Mucosa of descending colon (tissue), 3 donors: ENCODE measurements around the gene MYH1. TPM values are rescaled to one million over a fixed set of nuclear protein-coding genes. Genes with fewer than 3 reads are reported as not detected.

Source experiments
- ATAC-seq: fragments of 200-7000 bp; cut with Tn5 transposase; one replicate; pipeline ENCODE4 v1.9.1; 2020; ENCODE audit warnings: mild to moderate bottlenecking, moderate library complexity
- DNase-seq, 3 donors: peaks; one replicate each; pipeline ENCODE4 v3.0.0-alpha.2; 2020
- H3K36me3 ChIP-seq: fragments of 200-600 bp; one replicate; pipeline ENCODE4 v1.8.0; 2021; ENCODE audit warnings: low read depth, mild to moderate bottlenecking
- H3K4me1 ChIP-seq: fragments of 200-600 bp; one replicate; pipeline ENCODE4 v1.8.0; 2021; ENCODE audit warnings: low read depth, mild to moderate bottlenecking
- H3K4me3 ChIP-seq: fragments of 200-600 bp; one replicate; pipeline ENCODE4 v1.8.0; 2021; ENCODE audit warnings: mild to moderate bottlenecking
- H3K9me3 ChIP-seq: fragments of 200-600 bp; one replicate; pipeline ENCODE4 v1.8.0; 2021; ENCODE audit warnings: mild to moderate bottlenecking
- CTCF ChIP-seq: fragments of 200-600 bp; IDR thresholded peaks from one replicate; pipeline ENCODE4 v1.8.0; 2022; ENCODE audit warnings: antibody characterized with exemption, mild to moderate bottlenecking
- intact Hi-C, 2 donors: fragments of 100-400 bp; cut with DNase I in 1 of 2; cut with micrococcal nuclease in 1 of 2; formaldehyde crosslinking; loops; one replicate each; pipeline versions ENCODE4 v1.11.0 to v1.11.1; 2022; cut with DNase I, micrococcal nuclease
- total RNA-seq, 3 donors: library from RNA; stranded (reverse); fragmentation: NEBNext Ultra II Directional in 2 of 3; extraction: Animal tissue kit (Norgen Biotek cat#: 25700) in 2 of 3; gene quantifications; one replicate each; pipeline versions ENCODE4 v1.2.1 to v1.2.4, GENCODE V29; 2021 to 2023
- donor health status: DM: no; HTN: no; CAD: no; lungs with moderate emphysema.
- donor health status: DM: no; HTN: no; CAD: no.
- donor health status: DM: no; HTN: yes; CAD: no.

The MYH1 gene
- total RNA-seq, 3 donors from 2014 or later: 0.06 to 0.10 TPM; not detected in 1

- Histone ChIP-seq H3K9me3 (no peaks in the 10 kb centered on the region), H3K4me3 (no peak overlapping the region), H3K36me3 (no peaks in the 10 kb centered on the region), H3K4me1 (no peaks in the 10 kb centered on the region)
- no peak for TF ChIP-seq CTCF
- no peak for ATAC-seq
- intact Hi-C loops: no loop called here
- DNase-seq: no peak
These were observed 4.9 kb downstream of the MYH1 start for GRCh38 chr17:10513299-10514067.

GRCh38 chr17:10512856-10513255 is 5.5 kb downstream of the MYH1 start:
- intact Hi-C loops: no loop called here
- H3K9me3 ChIP-seq: no peaks in the 10 kb centered on the region
- no peak for TF ChIP-seq CTCF
- ATAC-seq (no peak), DNase-seq (no peak)
- H3K36me3 ChIP-seq: no peaks in the 10 kb centered on the region
- H3K4me3 ChIP-seq: no peak overlapping the region
- no peaks in the 10 kb centered on the region for H3K4me1 ChIP-seq

- intact Hi-C loops: no loop called here
- no peaks in the 10 kb centered on the region for H3K36me3 ChIP-seq
These were observed 18.4 kb downstream of the MYH1 start for GRCh38 chr17:10499950-10500349.

GRCh38 chr17:10492004-10492403 is 26.3 kb downstream of the MYH1 start:
- ATAC-seq: no peak
- no peak for TF ChIP-seq CTCF
- Histone ChIP-seq H3K4me1 (no peaks in the 10 kb centered on the region), H3K4me3 (no peak overlapping the region), H3K9me3 (peaks cover 16% of the 10 kb centered on the region), H3K36me3 (no peaks in the 10 kb centered on the region)
- intact Hi-C loops: no loop called here
- DNase-seq: no peak

More at GRCh38 chr17:10499950-10500349, 18.4 kb downstream of the MYH1 start:
- Histone ChIP-seq H3K4me3 (no peak overlapping the region), H3K4me1 (no peaks in the 10 kb centered on the region), H3K9me3 (no peaks in the 10 kb centered on the region)
- ATAC-seq (no peak), DNase-seq (no peak)
- no peak for TF ChIP-seq CTCF

- Histone ChIP-seq H3K9me3 (peaks cover 23% of the 10 kb centered on the region), H3K36me3 (no peaks in the 10 kb centered on the region), H3K4me1 (no peaks in the 10 kb centered on the region), H3K4me3 (no peak overlapping the region)
- intact Hi-C loops: no loop called here
- ATAC-seq: no peak
- no peak for DNase-seq
- TF ChIP-seq CTCF: no peak
These were observed 36.1 kb downstream of the MYH1 start for GRCh38 chr17:10482252-10482651.
